Esophagus squamous epithelium (tissue), 5 donors: ENCODE results near the gene NANOS2. TPM values are rescaled to one million over a fixed set of nuclear protein-coding genes. Genes with fewer than 3 reads are reported as not detected.

Experiments used
- DNase-seq: peaks from one replicate; lab custom pipeline; 2025; lab: John Stamatoyannopoulos, UW
- H3K27ac ChIP-seq, 4 donors: fragments of 200-600 bp; sonication (generic); one replicate each; pipeline ENCODE4 v1.5.1; 2016 to 2019; ENCODE audit warnings: mild to moderate bottlenecking in 1 of 4
- H3K27me3 ChIP-seq, 4 donors: fragments of 200-600 bp; sonication (generic); 1 replicate in 3 of 4; 2 replicates in 1 of 4; pipeline versions ENCODE4 v1.5.1 to v1.6.0; 2017 to 2021; ENCODE audit warnings: antibody characterized with exemption in 1 of 4
- H3K36me3 ChIP-seq, 3 donors: fragments of 200-600 bp; sonication (generic); one replicate each; pipeline ENCODE4 v1.5.1; 2016 to 2019
- H3K4me1 ChIP-seq, 3 donors: fragments of 200-600 bp; sonication (generic); one replicate each; pipeline ENCODE4 v1.5.1; 2017 to 2019
- H3K4me3 ChIP-seq, 4 donors: fragments of 200-600 bp; sonication (generic); 1 replicate in 3 of 4; 2 replicates in 1 of 4; pipeline ENCODE4 v1.5.1; 2016 to 2019; ENCODE audit warnings: mild to moderate bottlenecking in 2 of 4, moderate library complexity in 1 of 4
- H3K9me3 ChIP-seq, 3 donors: fragments of 200-600 bp; sonication (generic); one replicate each; pipeline ENCODE4 v1.5.1; 2016 to 2019
- POLR2A ChIP-seq, 4 donors: fragments of 450-650 bp; IDR thresholded peaks; one replicate each; pipeline ENCODE4 v1.6.1; 2017; ENCODE audit warnings: antibody characterized with exemption in 4 of 4, mild to moderate bottlenecking in 4 of 4, moderate library complexity in 3 of 4
- WGBS, 2 donors: methylation state at CpG; one replicate each; pipeline ENCODE4 v1.1.5; 2018; 5-methylcytosine and 5-hydroxymethylcytosine counted together
- intact Hi-C: fragments of 100-400 bp; cut with DNase I; formaldehyde crosslinking; loops from one replicate; pipeline ENCODE4 v1.15.0; 2022
- total RNA-seq, 4 donors: library from RNA; depleted of rRNA; stranded (reverse); fragments of >200 nt; gene quantifications; one replicate each; pipeline ENCODE4 v1.1.0, GENCODE V29; 2016
- TF ChIP-seq, protein P1 (sequence below), 6 experiments: fragments of 450-650 bp in 4 of 6; fragments of 200-600 bp in 2 of 6; sonication (generic) in 2 of 6; IDR thresholded peaks; one replicate each; pipeline ENCODE4 v1.5.1; 2016 to 2019; ENCODE audit warnings: antibody characterized with exemption in 6 of 6, mild to moderate bottlenecking in 4 of 6, moderate library complexity in 4 of 6
- donor health status: DM: yes; HTN: yes; CAD: no.

Gene NANOS2
- total RNA-seq, 4 donors from 2014 or later: not detected

DNA sequence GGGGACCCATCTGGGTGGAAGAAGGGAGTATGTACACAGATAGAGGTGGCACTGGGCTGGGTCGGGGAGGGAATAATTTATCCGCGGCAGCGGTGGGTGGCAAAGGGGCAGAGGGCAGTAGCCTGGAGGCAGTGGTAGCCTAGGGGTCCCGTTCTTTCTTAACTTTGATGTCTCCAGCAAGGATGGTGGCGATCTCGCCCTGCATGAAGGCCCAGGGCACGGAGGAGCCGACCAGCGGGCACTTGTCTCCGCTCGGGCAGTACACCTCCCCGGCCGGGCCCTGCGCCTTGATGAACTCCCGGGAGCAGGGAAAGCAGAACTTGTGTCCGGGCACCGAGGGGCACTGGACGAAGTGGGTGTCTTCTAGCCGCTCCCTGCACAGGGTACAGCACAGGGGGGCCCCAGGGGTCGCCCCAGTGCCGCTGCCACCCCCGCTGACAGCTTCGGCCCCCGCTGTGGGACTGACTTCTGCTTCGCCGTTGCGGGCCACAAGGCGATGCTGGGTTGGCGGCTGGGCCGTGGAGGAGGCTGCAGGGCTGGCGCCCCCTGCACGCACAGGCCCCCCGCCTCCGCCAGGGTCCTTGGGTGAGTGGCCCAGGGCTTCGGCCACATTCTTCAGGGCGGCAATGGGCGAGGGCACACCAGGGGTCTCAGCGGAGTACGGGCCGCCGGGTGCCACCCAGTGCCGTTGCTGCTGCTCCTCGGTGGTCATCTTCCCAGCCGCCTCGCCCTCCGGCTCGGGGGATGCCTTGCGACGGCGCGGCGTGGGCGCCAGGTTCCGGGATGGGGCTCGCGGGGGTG, 30.5 kb downstream of the NANOS2 start:
- 77 to 84% methylated on average over 13 to 15 of the region's 57 CpGs for WGBS, 2 donors
- Histone ChIP-seq H3K9me3 (no peaks in the 10 kb centered on the region), H3K27ac (peak overlapping the region in 1 of 4 donors; percentile 67), H3K36me3 (peaks cover 0 to 12% (median 0%) of the 10 kb centered on the region in 3 donors), H3K27me3 (no peaks in the 10 kb centered on the region), H3K4me1 (peaks cover 27 to 58% (median 35%) of the 10 kb centered on the region in 3 donors), H3K4me3 (peak overlapping the region in 2 of 4 donors; percentile 71 to 79)
- DNase-seq: no peak
- intact Hi-C loops: no loop called here
- TF ChIP-seq, protein P1, sequence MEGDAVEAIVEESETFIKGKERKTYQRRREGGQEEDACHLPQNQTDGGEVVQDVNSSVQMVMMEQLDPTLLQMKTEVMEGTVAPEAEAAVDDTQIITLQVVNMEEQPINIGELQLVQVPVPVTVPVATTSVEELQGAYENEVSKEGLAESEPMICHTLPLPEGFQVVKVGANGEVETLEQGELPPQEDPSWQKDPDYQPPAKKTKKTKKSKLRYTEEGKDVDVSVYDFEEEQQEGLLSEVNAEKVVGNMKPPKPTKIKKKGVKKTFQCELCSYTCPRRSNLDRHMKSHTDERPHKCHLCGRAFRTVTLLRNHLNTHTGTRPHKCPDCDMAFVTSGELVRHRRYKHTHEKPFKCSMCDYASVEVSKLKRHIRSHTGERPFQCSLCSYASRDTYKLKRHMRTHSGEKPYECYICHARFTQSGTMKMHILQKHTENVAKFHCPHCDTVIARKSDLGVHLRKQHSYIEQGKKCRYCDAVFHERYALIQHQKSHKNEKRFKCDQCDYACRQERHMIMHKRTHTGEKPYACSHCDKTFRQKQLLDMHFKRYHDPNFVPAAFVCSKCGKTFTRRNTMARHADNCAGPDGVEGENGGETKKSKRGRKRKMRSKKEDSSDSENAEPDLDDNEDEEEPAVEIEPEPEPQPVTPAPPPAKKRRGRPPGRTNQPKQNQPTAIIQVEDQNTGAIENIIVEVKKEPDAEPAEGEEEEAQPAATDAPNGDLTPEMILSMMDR (IDR thresholded peaks at IDR 0.05): no peak
- TF ChIP-seq POLR2A (IDR thresholded peaks at IDR 0.05): no peak

DNA sequence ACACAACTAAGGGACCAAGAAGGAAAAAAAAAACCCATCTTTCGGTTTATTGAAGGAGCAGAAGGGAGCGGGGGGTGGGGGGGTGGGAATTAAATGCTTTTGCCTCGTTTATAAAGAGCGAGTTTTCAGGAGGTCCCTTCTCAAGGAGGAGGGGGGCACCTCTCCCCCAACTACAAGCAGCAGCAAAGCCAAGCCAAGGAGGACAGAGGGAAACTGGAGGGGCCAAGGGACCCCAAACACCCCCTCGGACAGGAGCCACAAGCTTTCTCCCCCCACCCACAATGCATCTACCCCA, 31.0 kb downstream of the NANOS2 start:
- Histone ChIP-seq H3K36me3 (peaks cover 0 to 12% (median 0%) of the 10 kb centered on the region in 3 donors), H3K27me3 (no peaks in the 10 kb centered on the region), H3K4me3 (peak overlapping the region in 3 of 4 donors; percentile 35 to 48 (median 39)), H3K4me1 (peaks cover 27 to 59% (median 35%) of the 10 kb centered on the region in 3 donors), H3K27ac (peak overlapping the region in 1 of 4 donors; percentile 67), H3K9me3 (no peaks in the 10 kb centered on the region)
- TF ChIP-seq POLR2A (IDR thresholded peaks at IDR 0.05): no peak
- TF ChIP-seq, protein P1 (IDR thresholded peaks at IDR 0.05): peak in 2 of 6 experiments; percentile 21 to 42
- intact Hi-C loops: no loop called here
- WGBS, 2 donors: 18 to 25% methylated on average over 4 to 5 of the region's 5 CpGs
- no peak for DNase-seq

DNA sequence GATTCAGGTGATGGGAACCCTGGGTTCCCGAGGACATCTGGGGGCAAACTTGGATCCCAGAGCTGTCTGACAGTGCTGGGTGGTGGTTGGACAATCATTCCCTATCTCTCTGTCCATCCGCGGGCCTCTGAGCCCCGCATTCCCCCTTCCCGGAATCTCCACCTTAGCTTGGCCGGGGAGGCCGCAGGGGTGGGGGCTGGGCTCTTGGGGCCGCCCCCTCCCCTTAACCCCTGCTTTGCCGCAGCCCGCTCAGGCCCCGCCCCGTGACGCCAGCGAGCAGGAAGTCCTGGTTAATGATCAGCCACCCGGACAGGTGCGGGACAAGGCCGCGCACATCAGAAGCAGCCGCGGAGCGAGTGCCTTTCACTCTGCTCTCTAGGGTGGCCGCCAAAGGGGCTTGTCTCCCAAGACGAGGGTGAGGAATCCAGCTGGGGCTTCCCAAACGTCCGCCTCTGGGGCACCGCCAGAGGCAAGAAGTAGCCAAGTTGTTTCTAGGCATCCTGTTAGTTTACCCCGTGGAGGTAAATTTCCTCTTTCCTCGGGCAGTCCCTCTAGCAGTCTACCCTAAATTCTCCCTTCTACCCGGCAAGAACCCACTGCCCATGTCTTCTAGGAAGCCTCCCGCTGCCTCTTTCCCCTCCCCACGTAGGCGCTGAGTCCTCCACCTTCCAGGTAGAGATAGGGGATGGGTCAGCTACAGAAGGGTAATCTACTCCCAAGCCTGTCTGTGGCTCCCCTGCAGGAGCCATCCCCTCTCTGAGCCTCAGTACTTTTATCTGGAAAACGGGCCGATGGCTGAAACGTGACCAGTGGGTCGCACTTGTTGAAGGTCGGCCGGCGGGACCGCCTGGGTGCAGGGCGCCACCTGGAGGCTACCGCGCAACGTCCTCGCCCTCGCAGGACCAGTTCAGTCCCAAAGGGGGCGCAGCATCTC, 31.7 kb downstream of the NANOS2 start:
- peak in 1 of 4 donors; percentile 53 for TF ChIP-seq POLR2A (IDR thresholded peaks at IDR 0.05)
- TF ChIP-seq, protein P1 (IDR thresholded peaks at IDR 0.05): peak; percentile 87 to 98 (median 95)
- DNase-seq: no peak
- H3K27me3 ChIP-seq: no peaks in the 10 kb centered on the region
- peak overlapping the region; percentile 51 to 67 (median 60) for H3K27ac ChIP-seq
- intact Hi-C loops: no loop called here
- peaks cover 0 to 12% (median 0%) of the 10 kb centered on the region in 3 donors for H3K36me3 ChIP-seq
- no peaks in the 10 kb centered on the region for H3K9me3 ChIP-seq
- peak overlapping the region; percentile 36 to 66 (median 44) for H3K4me3 ChIP-seq
- WGBS, 2 donors: 18 to 39% methylated on average over 4 to 15 of the region's 47 CpGs
- H3K4me1 ChIP-seq: peaks cover 27 to 64% (median 35%) of the 10 kb centered on the region in 3 donors

DNA sequence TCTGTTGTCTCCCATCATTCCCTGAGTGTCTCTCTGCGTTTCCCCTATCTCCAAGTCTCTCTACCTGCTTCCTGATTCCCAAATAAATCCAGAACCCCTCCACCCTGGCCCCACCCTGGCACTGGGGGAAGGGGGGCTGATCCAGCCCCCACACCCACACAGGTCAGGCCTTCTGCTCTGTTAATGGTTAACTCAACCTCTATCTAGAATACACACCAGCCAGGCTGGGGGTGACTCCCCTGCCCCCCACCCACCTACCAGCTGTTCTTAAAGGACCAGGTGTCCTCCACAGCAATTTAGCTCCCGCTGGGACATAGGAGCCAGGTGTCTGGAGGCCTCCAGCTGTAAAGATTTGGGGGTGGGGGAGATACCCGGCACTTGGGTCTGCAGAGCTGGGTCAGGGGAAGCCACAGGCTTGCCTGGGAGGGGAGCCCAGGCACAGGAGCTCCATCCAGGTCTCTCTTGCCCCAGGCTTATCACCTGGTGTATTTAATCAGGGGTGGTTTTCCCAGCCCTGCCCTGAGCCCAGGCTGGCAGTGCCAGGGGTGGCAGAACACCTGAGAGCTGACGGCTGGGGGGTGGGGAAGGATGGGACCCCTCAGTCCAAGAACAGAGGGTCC, 32.6 kb downstream of the NANOS2 start:
- no peaks in the 10 kb centered on the region for H3K9me3 ChIP-seq
- peaks cover 0 to 12% (median 0%) of the 10 kb centered on the region in 3 donors for H3K36me3 ChIP-seq
- peaks cover 0 to 1% (median 0%) of the 10 kb centered on the region in 4 donors for H3K27me3 ChIP-seq
- H3K4me3 ChIP-seq: no peak overlapping the region
- TF ChIP-seq, protein P1 (IDR thresholded peaks at IDR 0.05): no peak
- no peak for TF ChIP-seq POLR2A (IDR thresholded peaks at IDR 0.05)
- no peak for DNase-seq
- WGBS, 2 donors: 19 to 30% methylated on average over 1 to 2 of the region's 4 CpGs
- H3K4me1 ChIP-seq: peaks cover 28 to 66% (median 35%) of the 10 kb centered on the region in 3 donors
- intact Hi-C loops: no loop called here
- peak overlapping the region in 1 of 4 donors; percentile 67 for H3K27ac ChIP-seq
